SJCRH30 (cell line): ENCODE results near the gene NYAP1. TPM values are rescaled to one million over a fixed set of nuclear protein-coding genes. Genes with fewer than 3 reads are reported as not detected.

ENCODE experiments used
- DNase-seq, 2 experiments: peaks; one replicate each; pipeline ENCODE4 v3.0.0-alpha.2; 2015 to 2020
- H3K27ac ChIP-seq: fragments of 250-450 bp; sonication (Bioruptor Pico); 2 replicates; pipeline ENCODE4 v1.5.1; 2020; ENCODE audit warnings: mild to moderate bottlenecking, moderate library complexity
- H3K27me3 ChIP-seq: fragments of 250-450 bp; sonication (Bioruptor Pico); 2 replicates; pipeline ENCODE4 v1.5.1; 2020; ENCODE audit warnings: mild to moderate bottlenecking, moderate library complexity
- H3K36me3 ChIP-seq: fragments of 250-450 bp; sonication (Bioruptor Pico); 2 replicates; pipeline ENCODE4 v1.5.1; 2020; ENCODE audit warnings: mild to moderate bottlenecking, moderate library complexity
- H3K4me1 ChIP-seq: fragments of 250-450 bp; sonication (Bioruptor Pico); 2 replicates; pipeline ENCODE4 v1.5.1; 2020; ENCODE audit warnings: mild to moderate bottlenecking, moderate library complexity
- H3K4me3 ChIP-seq: fragments of 250-450 bp; sonication (Bioruptor Pico); 2 replicates; pipeline ENCODE4 v1.5.1; 2020; ENCODE audit warnings: mild to moderate bottlenecking, moderate library complexity
- H3K9me3 ChIP-seq: fragments of 250-450 bp; sonication (Bioruptor Pico); replicated peaks from 2 replicates; pipeline ENCODE4 v1.5.1; 2020; ENCODE audit warnings: mild to moderate bottlenecking, moderate library complexity
- total RNA-seq: library from RNA; depleted of rRNA; stranded (reverse); fragments of >200 nt; shearing (Covaris generic); gene quantifications from 2 replicates; pipeline ENCODE4 v1.2.3, GENCODE V29; 2014

NYAP1 gene
- total RNA-seq, 1 experiment from 2014 or later = 0.49 TPM

DNA sequence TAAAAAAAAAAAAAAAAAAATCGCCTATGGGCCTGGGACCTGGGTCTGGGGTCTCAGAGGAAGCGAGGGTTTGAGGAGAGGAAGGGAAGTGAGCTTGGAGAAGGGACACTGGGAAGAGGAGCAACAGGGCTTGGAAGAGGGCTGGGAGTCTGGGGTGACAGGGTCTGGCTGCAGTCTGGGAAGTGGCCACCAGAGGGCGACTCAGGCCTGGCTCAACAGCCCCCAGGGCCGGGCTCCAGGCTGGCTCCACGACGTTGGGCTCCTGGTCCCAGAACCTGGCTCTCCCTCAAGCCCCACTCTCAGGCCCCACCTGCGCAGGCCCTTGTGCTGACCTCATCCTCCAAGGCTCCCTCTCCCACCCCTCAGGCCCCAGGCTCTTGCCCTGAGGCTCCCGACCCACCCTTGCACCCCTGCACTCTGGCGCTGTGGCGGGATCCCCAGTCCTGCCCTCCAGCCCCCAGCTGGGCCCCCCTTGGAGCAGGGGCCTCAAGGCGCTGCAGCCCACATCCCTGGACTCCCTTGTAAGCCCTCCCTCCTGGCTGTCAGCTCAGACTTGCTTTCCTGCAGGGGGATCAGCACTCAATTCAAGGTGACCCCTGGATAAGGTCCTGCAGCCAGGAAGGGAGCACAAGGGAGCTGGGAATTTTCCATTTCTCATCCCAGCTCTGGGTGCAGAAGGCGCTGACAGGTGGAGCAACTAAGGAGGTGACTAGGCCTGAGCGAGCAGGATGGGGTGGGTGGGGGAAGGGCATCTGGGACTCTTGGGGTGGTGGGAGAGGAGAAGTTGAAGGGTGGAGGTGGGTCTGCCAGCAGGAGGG lies 14.3 kb upstream of the NYAP1 start:
- DNase-seq = peak; percentile 79 to 89
- 0 out of 2 replicates have a peak, but pooled peaks cover 2% of the 10 kb centered on the region for H3K4me1 ChIP-seq
- no peaks in the 10 kb centered on the region for H3K36me3 ChIP-seq
- H3K4me3 ChIP-seq = no peak overlapping the region
- no peak overlapping the region for H3K27ac ChIP-seq
- H3K27me3 ChIP-seq = no peaks in the 10 kb centered on the region
- H3K9me3 ChIP-seq = no peaks in the 10 kb centered on the region

DNA sequence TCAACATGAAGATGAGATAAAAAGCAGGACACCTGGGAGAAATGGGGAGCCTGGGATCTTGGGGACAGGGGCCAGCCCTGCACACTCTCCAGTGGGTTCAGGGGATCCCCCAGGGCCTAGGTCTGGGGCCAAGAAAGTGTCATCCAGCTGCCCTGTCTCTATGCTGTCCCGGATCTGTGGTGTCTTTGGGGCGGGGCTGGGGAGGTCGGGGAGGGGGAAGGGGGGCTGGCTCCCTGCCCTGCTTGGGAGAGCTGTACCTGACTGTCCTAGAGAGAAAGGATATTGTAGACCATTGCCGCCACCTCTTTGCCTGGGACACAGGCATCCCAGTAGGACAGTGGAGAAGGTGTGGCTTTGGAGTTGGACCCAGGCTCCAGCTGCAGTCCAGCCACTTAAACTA lies 12.7 kb upstream of the NYAP1 start:
- 0 out of 2 replicates have a peak, but pooled peaks cover 2% of the 10 kb centered on the region for H3K4me1 ChIP-seq
- H3K9me3 ChIP-seq = no peaks in the 10 kb centered on the region
- DNase-seq = no peak
- H3K27ac ChIP-seq = no peak overlapping the region
- H3K36me3 ChIP-seq = no peaks in the 10 kb centered on the region
- no peaks in the 10 kb centered on the region for H3K27me3 ChIP-seq
- no peak overlapping the region for H3K4me3 ChIP-seq

DNA sequence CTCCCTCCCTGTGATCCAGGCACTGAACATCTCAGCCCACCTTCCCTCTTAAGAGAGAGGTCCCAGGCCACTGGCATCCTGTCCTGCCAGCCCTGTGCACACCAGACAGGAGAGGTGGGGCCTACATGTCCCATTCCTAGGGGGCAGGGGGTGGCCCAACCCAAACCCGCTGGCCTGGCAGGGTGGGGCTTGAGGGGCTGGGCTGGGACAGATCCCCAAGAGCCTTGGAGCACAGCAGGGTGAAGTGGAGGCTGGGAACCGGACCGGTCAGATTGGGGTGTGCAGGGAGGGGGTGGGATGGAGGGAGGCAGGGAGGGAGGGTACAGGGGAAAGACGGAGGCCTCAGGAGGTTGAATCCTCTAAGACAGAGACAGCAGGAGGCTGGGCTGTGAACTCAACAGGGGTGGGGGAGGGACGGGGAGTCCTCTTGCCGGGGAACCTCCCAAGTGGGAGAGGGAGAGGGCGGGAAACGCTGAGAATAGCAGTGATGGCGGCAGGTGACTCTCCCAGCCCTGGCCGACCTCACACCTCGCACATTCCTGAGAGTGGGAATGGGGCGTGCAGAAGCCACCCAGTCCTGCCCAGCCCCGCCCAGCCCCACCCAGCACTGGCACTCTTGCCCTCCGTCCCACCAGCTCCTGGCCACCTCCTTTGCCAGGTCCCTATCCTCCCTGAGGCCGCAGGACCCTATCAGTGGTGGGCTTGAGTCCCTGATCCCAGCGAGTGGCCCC lies 11.4 kb upstream of the NYAP1 start:
- H3K4me3 ChIP-seq = no peak overlapping the region
- no peaks in the 10 kb centered on the region for H3K27me3 ChIP-seq
- H3K9me3 ChIP-seq = no peaks in the 10 kb centered on the region
- H3K36me3 ChIP-seq = no peaks in the 10 kb centered on the region
- H3K27ac ChIP-seq = no peak overlapping the region
- no peak for DNase-seq
- H3K4me1 ChIP-seq = 0 out of 2 replicates have a peak, but pooled peaks cover 2% of the 10 kb centered on the region

DNA sequence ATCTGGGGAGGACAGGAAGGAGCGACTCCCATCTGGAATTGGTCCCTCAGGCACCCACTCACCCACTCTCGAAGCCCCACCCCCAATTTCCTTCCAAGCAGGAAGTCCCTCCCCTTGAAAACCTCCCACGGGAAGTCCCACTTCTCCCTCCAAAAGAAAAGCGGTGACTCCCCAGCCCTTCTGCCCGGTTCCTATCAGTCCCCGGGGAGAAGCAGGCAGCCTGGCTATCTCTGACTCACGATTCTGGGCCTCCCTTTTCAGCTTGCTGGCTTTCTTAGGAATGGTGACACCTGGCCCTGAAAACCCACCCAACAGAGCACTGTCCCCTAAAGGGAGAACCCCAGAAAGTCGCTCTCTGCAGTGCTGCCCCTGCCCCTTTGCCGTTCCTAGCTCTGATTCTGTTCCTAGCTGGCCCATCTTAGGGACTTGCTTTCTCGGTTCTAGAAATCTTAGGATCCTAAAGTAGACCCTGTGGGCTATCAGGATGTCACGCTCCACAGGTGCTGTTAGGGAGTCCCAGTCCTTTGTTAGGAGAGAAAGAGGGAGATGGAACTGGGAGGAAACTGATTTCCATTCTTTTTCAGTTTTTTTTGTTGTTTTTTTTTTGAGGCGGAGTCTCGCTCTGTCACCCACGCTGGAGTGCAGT lies 10.8 kb upstream of the NYAP1 start:
- Histone ChIP-seq H3K27ac (no peak overlapping the region), H3K27me3 (no peaks in the 10 kb centered on the region), H3K4me3 (no peak overlapping the region), H3K4me1 (0 out of 2 replicates have a peak, but pooled peaks cover 2% of the 10 kb centered on the region), H3K36me3 (no peaks in the 10 kb centered on the region), H3K9me3 (no peaks in the 10 kb centered on the region)
- DNase-seq = no peak

DNA sequence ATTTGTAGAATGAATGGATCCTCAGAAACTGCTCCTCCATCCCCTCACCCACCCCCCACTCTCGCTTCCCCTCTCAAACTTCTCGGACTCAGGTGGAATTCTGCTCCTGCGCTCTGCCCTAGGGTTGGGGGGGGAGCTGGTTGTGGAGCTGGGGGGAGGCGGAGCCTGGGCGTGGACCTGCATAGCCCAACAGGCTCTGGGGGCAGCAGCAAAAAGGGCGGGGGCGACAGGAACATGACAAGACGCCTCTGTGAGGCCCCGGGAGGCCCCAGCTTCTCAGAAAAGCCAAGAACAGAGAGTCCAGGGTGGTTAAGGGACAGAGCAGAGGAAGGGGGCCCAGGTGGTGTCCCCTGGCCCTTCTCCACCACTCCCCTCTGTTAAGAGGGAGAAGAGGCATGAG lies 8.2 kb upstream of the NYAP1 start:
- DNase-seq = no peak
- no peaks in the 10 kb centered on the region for H3K9me3 ChIP-seq
- no peaks in the 10 kb centered on the region for H3K27me3 ChIP-seq
- H3K36me3 ChIP-seq = no peaks in the 10 kb centered on the region
- 0 out of 2 replicates have a peak, but pooled peaks cover 2% of the 10 kb centered on the region for H3K4me1 ChIP-seq
- H3K4me3 ChIP-seq = no peak overlapping the region
- no peak overlapping the region for H3K27ac ChIP-seq

DNA sequence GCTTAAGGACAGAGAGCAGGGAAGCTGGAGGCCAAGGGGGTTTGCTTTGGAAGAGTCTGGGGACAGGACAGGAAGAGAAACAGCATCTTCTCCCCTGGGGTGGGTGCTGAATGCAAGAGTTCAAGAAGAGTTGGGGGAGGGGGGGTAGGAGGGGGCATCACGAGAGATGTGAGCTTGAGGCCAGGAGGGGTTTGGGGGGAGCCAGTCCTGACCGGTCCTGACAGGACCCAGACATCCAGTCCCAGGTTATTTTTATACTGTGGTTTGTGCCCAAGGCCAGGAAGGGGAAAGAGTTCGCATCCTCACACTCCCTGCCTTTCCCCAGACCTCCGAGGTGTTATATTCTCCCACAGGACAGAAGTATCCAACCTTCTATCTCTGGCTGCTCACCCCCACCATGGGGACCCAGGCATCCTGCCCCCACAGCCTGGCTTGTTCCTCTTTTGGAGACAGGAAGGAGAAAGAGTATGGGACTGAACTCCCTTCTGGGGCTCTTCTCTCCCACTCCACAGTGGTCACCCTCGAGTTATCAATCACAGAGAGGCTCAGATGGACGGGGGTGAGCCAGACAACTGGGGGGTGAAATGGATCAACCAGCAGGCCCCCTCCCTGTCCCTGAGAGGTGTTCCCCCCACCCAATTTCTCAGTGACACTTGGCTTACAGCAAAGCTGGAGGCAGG lies 7.5 kb upstream of the NYAP1 start:
- H3K4me3 ChIP-seq = no peak overlapping the region
- H3K27me3 ChIP-seq = no peaks in the 10 kb centered on the region
- H3K4me1 ChIP-seq = 0 out of 2 replicates have a peak, but pooled peaks cover 2% of the 10 kb centered on the region
- DNase-seq = no peak
- no peak overlapping the region for H3K27ac ChIP-seq
- no peaks in the 10 kb centered on the region for H3K36me3 ChIP-seq
- H3K9me3 ChIP-seq = no peaks in the 10 kb centered on the region

DNA sequence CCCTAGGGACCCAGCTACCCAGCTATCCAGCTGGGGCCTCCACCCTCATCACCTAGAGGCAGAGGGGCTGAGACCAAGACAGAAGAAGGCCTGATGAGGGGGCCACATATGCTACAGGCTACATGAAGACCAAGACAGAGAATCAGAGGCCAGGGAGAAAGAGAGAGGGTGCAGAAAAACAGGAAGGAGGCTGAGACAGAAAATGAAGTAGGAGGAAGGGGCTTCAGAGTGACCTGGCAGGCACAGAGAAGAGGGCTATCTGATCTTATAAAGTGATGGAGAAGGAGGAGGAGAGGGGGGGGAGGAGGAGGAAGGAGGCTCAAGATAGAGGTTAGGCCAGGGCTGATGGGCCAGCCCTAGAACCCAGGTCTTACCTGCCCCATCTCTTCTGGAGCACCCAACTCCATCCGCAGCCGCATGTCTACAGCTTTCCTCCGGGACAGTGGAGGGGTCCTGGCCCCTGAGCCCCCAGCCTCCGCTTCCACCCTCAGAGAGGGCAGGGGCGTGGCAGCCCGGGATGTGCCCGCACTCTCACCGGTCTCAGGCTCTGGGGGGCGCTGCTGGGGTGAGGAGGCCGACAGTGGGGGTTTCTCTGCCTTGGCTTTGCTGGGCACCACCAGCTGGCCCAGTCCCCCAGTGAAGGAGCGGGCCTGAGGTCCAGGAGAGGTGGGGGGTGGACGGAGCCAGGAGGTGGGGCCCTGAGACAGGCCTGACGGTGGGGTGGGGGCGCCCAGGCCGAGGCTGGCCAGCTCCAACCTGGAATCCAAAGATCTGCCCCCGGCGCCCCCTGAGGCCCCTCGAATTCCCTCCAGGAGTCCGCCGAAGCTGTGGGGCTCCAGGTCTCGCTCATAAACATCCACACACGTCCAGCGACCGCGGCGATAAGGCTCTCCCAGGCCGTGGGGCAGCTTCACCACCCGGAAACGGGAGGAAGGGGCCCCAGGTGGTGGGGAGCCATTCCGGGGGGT lies 6.5 kb upstream of the NYAP1 start:
- Histone ChIP-seq H3K36me3 (no peaks in the 10 kb centered on the region), H3K4me3 (no peak overlapping the region), H3K9me3 (no peaks in the 10 kb centered on the region), H3K27ac (no peak overlapping the region), H3K4me1 (0 out of 2 replicates have a peak, but pooled peaks cover 2% of the 10 kb centered on the region), H3K27me3 (0 out of 2 replicates have a peak, but pooled peaks cover 4% of the 10 kb centered on the region)
- no peak for DNase-seq

DNA sequence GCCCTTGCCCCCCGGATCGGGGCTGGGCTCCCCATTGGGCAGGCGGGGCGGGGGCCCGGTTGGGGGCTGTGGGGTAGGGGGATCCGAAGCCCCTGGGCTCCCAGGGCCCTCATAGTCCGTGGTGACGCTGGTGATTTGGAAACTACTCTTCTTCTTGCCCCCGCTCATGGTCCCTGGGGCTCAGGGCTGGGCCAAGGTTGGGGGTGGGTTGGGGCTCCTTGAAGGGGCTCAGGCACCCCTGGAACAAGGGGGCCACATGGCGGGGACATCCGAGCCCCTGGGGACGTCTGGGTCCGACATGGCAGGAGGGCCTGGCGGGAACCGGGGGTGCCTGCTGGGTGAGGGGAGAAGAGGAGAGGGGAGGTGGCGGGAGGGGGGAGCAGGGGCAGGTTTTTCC lies 5.9 kb upstream of the NYAP1 start:
- no peak overlapping the region for H3K27ac ChIP-seq
- DNase-seq = no peak
- peaks cover 4% of the 10 kb centered on the region; the same call in 1 of the 2 replicates for H3K4me1 ChIP-seq
- H3K4me3 ChIP-seq = peak overlapping the region; percentile 79
- peaks cover 4% of the 10 kb centered on the region; the same call in 1 of the 2 replicates for H3K27me3 ChIP-seq
- H3K9me3 ChIP-seq = no peaks in the 10 kb centered on the region
- H3K36me3 ChIP-seq = no peaks in the 10 kb centered on the region

DNA sequence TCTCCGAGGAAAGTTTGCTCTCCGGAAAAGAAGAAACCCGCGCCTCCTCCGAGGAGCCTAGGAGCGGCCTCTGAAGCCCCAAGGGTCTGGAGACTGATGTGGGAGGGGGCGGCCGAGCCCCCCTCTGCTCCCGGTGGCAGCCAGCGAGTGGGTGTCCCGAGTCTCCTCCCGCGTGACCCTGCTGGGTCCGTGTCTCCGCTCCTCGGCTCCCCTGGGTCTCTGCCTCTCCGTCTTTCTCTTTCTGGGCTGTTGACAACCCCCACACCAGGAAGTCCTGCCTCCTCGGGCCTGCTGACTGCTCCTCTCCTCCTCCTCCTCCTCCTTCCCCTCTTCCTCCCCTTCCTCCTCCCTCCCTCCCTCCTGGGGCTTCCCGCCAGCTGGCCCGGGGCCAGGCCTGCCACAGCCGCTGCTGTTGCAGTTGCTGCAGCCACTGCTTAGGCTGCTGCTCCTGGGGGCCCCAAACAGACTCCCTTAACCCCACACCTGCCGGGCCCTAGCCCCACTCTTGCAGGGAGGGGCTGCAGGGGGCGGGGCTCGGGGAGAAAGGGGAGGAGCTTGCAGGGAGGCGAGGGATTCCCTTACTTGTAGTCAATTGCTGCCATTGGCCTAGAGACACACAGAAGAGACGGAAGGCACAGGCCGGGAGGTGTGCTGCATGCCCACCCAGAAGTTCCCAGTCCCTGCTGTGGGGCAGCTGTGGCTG lies 4.6 kb upstream of the NYAP1 start, which contains the start of gene TSC22D4:
Gene TSC22D4 (minus strand): TSS at position 257 of the 703 bp plus-strand sequence. CDS start 1,176 bp downstream, outside the sequence.
- peak within 1 kb of the TSS; percentile 79 for H3K4me3 ChIP-seq
- H3K9me3 ChIP-seq = no peaks in the 10 kb centered on the region
- peak; percentile 98 for DNase-seq
- peaks cover 3% of the 10 kb centered on the region; the same call in 1 of the 2 replicates for H3K4me1 ChIP-seq
- peak within 1 kb of the TSS; percentile 30 for H3K27ac ChIP-seq
- H3K27me3 ChIP-seq = peaks cover 4% of the 10 kb centered on the region; the same call in 1 of the 2 replicates
- H3K36me3 ChIP-seq = no peaks in the 10 kb centered on the region

DNA sequence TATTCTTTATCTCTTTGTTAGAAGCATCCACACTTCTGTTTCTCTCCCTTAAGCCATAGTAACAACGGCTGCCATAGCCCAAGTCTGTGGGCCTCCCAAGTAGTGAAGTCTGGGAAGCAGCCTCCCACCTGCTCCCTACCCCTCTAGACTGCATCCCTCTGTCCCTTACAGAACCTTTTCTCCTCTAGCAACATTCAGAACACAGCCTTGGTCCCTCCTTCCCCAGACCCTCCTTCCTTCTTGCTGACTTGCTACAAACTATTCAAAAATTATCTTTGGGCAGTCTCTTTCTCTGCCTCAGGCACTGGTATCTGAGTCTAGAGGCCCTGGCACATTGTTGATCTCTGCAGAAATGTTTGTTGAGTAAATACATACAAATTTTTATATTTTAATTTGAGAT lies 2.3 kb upstream of the NYAP1 start:
- H3K9me3 ChIP-seq = no peaks in the 10 kb centered on the region
- H3K4me3 ChIP-seq = no peak overlapping the region
- DNase-seq = peak in 1 of 2 experiments; percentile 34
- no peak overlapping the region for H3K27ac ChIP-seq
- H3K36me3 ChIP-seq = no peaks in the 10 kb centered on the region
- H3K27me3 ChIP-seq = peaks cover 4% of the 10 kb centered on the region; the same call in 1 of the 2 replicates
- H3K4me1 ChIP-seq = peaks cover 3% of the 10 kb centered on the region; the same call in 1 of the 2 replicates

DNA sequence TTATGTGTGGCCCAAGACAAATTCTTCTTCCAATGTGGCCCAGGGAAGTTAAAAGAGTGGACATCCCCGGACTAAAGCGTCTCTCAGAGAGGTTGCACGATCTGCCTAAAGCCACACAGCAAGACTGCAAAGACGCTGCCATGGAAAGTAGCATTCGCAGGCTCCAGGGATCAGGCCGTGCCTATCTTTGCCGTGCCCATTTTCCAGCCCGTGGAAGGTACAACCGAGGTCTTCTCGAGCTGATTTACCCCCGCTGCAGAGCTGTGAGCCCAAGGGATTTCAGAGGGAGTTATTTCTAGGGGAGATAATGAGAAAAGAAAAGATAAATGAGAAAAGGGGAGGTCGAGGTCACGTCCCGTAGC lies 1.0 kb upstream of the NYAP1 start:
- H3K4me3 ChIP-seq = peak overlapping the region; percentile 53
- H3K4me1 ChIP-seq = peaks cover 3% of the 10 kb centered on the region; the same call in 1 of the 2 replicates
- DNase-seq = no peak
- no peaks in the 10 kb centered on the region for H3K9me3 ChIP-seq
- peaks cover 4% of the 10 kb centered on the region; the same call in 1 of the 2 replicates for H3K27me3 ChIP-seq
- no peaks in the 10 kb centered on the region for H3K36me3 ChIP-seq
- no peak overlapping the region for H3K27ac ChIP-seq

DNA sequence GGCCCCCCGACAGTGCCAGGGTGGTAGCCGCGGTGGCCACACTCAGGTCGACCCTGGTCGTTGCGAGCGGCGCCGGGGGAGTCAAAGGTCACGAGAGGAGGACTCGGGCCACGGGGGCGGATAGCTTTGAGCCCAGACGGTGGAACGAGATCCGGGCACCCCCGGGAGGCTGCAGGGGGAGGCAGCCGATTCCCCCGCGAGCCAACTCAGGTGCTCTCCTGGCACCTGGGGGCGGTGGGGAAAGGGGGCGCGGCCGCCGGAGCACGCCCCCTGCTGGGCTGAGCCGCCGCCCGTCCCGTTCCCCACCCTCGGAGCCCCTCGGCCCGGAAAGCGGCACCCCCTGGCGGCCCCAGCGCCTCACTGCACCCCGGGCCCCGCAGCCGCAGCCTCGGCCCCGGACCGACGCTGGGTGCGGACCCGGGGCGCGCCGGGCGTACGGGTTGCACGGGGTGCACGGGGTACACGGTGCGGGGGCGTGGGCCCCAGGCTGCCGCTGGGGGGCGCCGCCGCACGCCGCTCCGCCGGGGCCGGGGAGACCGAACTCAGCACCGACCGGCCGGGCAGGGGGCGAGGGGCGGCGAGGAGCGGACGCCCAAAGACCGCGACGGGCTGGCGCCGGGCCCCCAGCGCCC lies 521 bp upstream of the NYAP1 start:
- DNase-seq = peak; percentile 59 to 77
- Histone ChIP-seq H3K9me3 (no peaks in the 10 kb centered on the region), H3K4me3 (peak overlapping the region; percentile 53), H3K27me3 (peaks cover 4% of the 10 kb centered on the region; the same call in 1 of the 2 replicates), H3K27ac (no peak overlapping the region), H3K4me1 (peaks cover 3% of the 10 kb centered on the region; the same call in 1 of the 2 replicates), H3K36me3 (no peaks in the 10 kb centered on the region)
